Mucosa of stomach (tissue), 1 donor: ENCODE data around the gene EBF3.

Source experiments
- H3K27me3 ChIP-seq: one replicate; pipeline ENCODE4 v1.7.0; 2013; ENCODE audit warnings: mild to moderate bottlenecking, low read length; ENCODE audit not compliant: control insufficient read depth, insufficient read depth
- H3K36me3 ChIP-seq: one replicate; pipeline ENCODE4 v1.7.0; 2013; ENCODE audit warnings: low read length; ENCODE audit not compliant: control insufficient read depth, insufficient read depth
- H3K4me1 ChIP-seq: one replicate; pipeline ENCODE4 v1.7.0; 2013; ENCODE audit warnings: mild to moderate bottlenecking, low read length; ENCODE audit not compliant: control insufficient read depth, insufficient read depth
- H3K4me3 ChIP-seq: one replicate; pipeline ENCODE4 v1.7.0; 2013; ENCODE audit warnings: low read length
- H3K9ac ChIP-seq: one replicate; pipeline ENCODE4 v1.7.0; 2013; ENCODE audit warnings: mild to moderate bottlenecking, low read length, moderate library complexity
- H3K9me3 ChIP-seq: one replicate; pipeline ENCODE4 v1.7.0; 2013; ENCODE audit warnings: mild to moderate bottlenecking, low read length, moderate library complexity; ENCODE audit not compliant: control insufficient read depth
- donor health status: Pancreatic carcinoma.

The EBF3 gene

DNA sequence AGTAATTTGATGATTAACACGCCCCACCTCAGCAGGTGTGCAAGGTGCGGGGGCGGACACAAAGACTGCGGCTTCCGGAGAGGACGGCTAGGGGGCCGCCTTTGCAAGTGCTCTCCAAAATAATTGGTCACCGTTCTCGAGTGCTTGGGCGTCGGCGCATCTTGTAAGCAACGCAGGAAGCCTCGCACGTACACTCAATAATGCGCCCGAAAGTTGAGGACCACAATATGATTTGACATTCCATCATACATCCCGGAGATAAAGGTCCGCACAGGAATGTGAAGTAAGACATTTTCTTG lies 114.7 kb downstream of the EBF3 start:
- H3K9me3 ChIP-seq = no peaks in the 10 kb centered on the region
- H3K4me1 ChIP-seq = peaks cover 9% of the 10 kb centered on the region
- no peak overlapping the region for H3K4me3 ChIP-seq
- no peaks in the 10 kb centered on the region for H3K36me3 ChIP-seq
- H3K9ac ChIP-seq = no peak overlapping the region
- H3K27me3 ChIP-seq = peaks cover 22% of the 10 kb centered on the region

DNA sequence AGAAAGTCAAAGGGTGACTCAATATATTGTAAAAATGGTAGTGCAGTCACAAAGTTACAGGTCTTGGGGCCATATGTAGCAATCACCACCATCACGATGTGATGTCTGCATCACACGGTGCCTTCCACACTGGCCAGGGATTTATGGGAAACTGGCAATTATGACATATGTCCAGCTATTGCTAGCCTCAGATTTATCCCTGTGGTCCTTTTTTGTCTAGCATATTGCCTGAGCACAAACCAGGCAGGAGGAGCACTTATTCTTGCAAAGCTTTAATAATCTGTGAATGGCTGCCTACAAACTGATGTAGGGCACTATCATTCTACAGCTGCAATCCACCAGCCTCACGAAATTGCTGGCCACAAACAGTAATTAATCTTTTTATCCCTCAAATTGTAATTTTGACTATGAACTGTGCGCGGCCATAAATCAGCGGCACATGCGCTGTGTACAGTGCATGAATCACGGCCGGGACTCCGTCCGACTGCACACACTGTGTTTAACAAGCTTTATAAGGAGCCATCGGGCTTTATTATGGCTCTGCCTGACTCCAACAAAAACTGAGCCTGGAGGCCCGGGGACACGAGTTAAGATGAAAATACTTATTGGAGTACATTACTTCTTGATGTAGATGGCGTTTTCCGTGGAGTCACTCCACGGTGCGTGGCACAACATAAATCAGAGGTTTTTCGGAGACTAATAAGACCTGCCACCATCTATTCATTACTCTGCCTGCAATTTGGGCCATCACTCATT lies 115.2 kb downstream of the EBF3 start:
- Histone ChIP-seq H3K36me3 (no peaks in the 10 kb centered on the region), H3K9me3 (no peaks in the 10 kb centered on the region), H3K4me3 (no peak overlapping the region), H3K4me1 (peaks cover 9% of the 10 kb centered on the region), H3K9ac (no peak overlapping the region), H3K27me3 (peaks cover 22% of the 10 kb centered on the region)

DNA sequence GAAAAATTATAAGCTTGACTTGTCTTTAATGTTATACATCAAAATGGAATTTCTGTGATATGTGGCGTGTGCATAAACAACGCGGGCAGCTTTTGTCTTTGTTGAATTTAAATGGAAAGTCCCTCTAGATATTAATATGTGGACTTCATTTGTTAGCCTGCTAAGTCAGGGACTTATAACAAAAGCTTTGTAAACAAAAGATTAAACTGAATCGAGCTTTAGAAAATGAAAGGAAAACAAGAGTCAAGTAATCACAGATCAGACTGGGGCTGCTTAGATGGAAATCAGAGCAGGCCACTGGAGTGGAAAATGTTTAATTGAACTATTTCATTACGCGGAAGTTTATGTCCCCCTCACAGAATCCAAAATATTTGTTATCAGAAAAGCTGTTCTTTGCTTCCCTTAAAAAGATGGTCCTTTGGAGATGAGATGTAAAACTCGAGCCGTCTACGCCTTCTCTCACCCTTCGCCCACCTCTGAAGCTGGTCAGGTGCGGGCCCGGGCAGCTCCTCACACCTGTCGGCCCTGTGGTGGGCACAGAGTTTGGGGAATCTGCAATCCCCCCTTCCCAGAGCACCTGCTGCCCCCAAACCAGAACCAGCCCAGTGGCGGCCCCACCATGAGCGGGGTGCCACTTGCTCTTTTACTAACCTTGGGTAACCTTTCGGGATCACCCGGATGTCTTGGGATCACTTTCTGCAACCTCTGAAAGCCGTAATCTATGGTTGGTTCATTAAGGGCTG lies 116.2 kb downstream of the EBF3 start:
- peaks cover 22% of the 10 kb centered on the region for H3K27me3 ChIP-seq
- H3K36me3 ChIP-seq = no peaks in the 10 kb centered on the region
- H3K4me1 ChIP-seq = peaks cover 9% of the 10 kb centered on the region
- no peaks in the 10 kb centered on the region for H3K9me3 ChIP-seq
- H3K4me3 ChIP-seq = no peak overlapping the region
- H3K9ac ChIP-seq = no peak overlapping the region

DNA sequence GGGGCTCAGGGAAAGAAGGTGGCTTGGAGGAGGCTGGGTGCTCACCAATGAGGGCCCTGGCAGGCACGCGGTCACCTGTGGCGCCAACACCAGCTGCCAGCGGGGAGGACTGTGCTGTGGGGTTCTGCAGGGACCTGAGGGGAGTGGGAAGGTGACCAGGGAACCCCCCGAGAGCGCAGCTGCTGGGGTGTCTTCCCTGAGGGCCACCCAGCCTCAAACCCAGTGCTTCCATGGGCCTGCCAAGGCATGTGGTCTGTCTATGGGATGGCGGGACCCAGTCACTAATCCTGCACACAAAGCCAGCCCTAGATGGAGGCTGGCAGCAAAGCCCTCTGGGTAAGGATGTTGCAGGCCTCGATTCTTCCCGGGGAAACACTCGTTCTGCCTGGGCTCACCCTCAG lies 117.1 kb downstream of the EBF3 start:
- Histone ChIP-seq H3K9ac (no peak overlapping the region), H3K27me3 (peaks cover 17% of the 10 kb centered on the region), H3K4me3 (no peak overlapping the region), H3K4me1 (peaks cover 9% of the 10 kb centered on the region), H3K36me3 (no peaks in the 10 kb centered on the region), H3K9me3 (no peaks in the 10 kb centered on the region)

DNA sequence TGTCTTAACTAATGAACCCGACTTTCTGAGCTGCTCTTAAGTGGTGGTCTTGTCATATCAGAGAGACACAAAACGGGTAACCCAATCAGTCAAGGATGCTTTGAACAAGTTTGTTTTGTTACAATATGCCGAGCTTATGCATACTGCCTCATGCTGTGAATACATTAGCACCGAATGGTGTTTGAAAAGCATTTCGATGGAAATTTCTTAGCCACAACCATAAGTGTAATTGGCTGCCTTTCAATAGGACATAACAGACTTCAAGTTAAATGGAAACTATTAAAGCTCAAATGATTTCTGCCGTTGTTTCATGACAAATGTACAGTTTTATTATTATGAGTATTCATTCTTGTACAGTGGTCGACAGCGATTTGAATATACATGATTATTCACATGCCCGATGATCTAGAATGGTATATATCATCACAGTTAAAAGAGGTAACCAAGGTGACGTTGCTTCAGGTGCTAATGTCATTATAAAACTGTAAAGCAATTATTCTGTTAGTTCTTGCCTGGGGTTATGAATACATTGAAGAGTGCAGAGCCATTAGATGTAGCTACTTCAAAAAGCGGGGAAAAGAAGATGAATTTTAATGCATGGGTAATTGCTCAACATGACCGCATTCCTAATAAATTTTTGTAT lies 118.8 kb downstream of the EBF3 start:
- H3K4me3 ChIP-seq = no peak overlapping the region
- H3K27me3 ChIP-seq = peaks cover 5% of the 10 kb centered on the region
- peaks cover 9% of the 10 kb centered on the region for H3K4me1 ChIP-seq
- no peaks in the 10 kb centered on the region for H3K9me3 ChIP-seq
- H3K9ac ChIP-seq = no peak overlapping the region
- no peaks in the 10 kb centered on the region for H3K36me3 ChIP-seq

DNA sequence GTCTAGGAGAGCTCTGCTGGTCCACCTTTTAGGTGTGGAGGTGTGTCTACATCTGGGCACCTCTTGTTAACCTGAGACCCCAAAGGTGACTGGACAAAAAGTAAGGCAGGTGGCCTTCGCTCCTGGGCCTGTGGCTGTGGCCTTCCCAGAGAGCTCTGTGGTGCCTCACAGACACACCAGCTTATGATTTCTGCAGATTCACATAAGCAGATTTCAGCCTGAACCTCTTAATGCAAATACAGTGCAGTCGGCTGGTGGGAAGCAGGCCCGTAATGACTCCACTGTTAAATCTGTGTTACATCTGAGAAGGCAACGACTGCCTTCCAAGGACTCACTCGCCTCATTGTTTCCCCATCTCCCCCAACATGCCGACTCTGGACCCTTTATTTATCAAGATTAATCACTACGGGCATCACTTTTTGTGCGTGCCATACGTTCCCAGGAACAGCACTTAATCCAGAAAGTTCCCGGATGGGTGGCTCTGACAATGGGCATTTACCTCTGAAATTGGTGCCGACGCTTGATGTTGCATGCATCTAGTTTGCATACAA lies 119.8 kb downstream of the EBF3 start:
- no peaks in the 10 kb centered on the region for H3K36me3 ChIP-seq
- H3K9ac ChIP-seq = no peak overlapping the region

DNA sequence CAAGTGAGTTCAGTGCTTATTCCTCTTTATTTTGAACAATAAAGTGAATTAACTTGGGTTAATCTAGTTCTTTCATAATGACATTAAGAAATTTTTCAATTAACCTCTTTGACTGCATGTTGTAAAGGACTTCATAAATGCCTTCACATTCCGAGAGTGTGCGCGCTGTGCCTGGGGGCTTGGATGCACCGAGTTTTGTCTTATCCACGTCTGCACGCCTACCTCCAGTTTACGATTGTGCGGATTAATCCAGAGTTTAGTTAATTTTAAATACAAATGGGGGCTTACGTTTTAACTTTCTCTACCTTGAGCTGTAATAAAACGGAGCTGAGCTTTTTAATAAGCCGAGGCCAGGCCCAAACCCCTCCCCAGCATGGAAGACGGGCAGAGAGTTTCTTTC lies 120.4 kb downstream of the EBF3 start:
- H3K4me1 ChIP-seq = peaks cover 9% of the 10 kb centered on the region
- H3K27me3 ChIP-seq = no peaks in the 10 kb centered on the region
- no peak overlapping the region for H3K4me3 ChIP-seq
- H3K9me3 ChIP-seq = no peaks in the 10 kb centered on the region
- no peaks in the 10 kb centered on the region for H3K36me3 ChIP-seq
- H3K9ac ChIP-seq = no peak overlapping the region

More for the DNA sequence above, 119.8 kb downstream of the EBF3 start:
- Histone ChIP-seq H3K4me3 (no peak overlapping the region), H3K27me3 (no peaks in the 10 kb centered on the region), H3K4me1 (peaks cover 9% of the 10 kb centered on the region), H3K9me3 (no peaks in the 10 kb centered on the region)

DNA sequence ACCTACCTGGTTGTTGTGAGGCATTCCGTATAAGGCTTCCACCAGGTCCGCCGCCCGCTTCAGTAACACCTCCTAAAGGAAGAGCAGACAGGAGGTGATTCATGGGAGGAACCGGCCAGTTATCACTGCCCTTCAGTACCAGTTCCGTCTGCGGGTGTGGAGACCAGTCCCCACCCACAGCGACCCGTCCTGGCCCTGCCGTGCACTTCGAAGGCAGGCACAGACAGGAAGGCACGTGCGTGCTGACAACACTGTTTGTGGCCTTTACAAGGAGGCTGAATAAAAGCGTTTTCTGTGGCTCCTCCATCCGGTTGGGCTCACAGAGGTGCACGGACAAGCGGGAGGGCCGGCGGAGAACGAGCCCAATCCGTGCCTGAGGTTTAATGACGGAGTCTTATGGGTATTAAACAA lies 120.9 kb downstream of the EBF3 start:
- no peak overlapping the region for H3K9ac ChIP-seq
- no peaks in the 10 kb centered on the region for H3K27me3 ChIP-seq
- H3K4me1 ChIP-seq = peaks cover 6% of the 10 kb centered on the region
- no peak overlapping the region for H3K4me3 ChIP-seq
- no peaks in the 10 kb centered on the region for H3K9me3 ChIP-seq
- H3K36me3 ChIP-seq = no peaks in the 10 kb centered on the region

DNA sequence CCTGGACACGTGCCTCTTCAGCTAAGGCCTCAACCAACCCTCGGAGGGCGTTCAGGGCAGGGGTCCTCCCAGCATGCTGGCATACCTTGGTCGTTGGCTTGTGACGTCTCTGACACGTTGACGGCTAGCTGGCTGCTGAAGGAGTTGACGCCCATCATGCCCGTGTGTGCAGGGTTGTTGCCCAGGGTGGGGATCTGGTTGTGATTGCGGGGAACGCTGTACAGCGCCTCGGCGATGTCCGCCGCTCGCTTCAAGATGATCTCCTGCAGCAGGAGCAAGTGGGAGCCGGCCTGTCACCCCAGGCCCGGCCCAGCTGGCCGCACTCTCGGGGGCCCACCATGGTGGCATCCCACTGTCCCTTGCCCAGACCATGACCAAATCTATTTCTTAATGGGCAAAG lies 122.0 kb downstream of the EBF3 start:
- Histone ChIP-seq H3K9me3 (no peaks in the 10 kb centered on the region), H3K27me3 (no peaks in the 10 kb centered on the region), H3K4me3 (no peak overlapping the region), H3K4me1 (no peaks in the 10 kb centered on the region), H3K36me3 (no peaks in the 10 kb centered on the region), H3K9ac (no peak overlapping the region)

- H3K36me3 ChIP-seq = no peaks in the 10 kb centered on the region
- H3K9ac ChIP-seq = no peak overlapping the region
- no peaks in the 10 kb centered on the region for H3K9me3 ChIP-seq
- H3K4me3 ChIP-seq = no peak overlapping the region
- H3K4me1 ChIP-seq = no peaks in the 10 kb centered on the region
- no peaks in the 10 kb centered on the region for H3K27me3 ChIP-seq
These were observed 122.5 kb downstream of the EBF3 start for GRCh38 chr10:129841590-129841989.

DNA sequence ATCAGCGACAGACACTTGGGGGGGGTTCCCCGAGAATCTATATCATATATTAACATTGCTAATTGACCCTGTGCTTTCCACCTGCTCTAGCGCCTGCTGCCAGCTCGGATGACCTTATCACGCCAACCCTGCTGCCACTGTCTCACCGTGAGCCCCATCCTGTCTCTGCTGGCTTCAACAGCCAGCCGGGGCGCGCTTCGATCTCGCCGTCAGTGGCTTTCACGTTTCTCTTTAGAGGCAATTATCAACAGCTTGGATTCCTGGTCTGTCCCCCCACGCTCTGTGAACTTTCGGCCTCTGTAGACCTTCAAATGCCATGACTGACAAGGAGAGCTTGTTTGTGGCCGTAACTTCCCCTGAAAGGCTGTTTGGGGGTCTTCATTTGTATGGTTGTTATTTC lies 123.0 kb downstream of the EBF3 start:
- Histone ChIP-seq H3K36me3 (no peaks in the 10 kb centered on the region), H3K9ac (no peak overlapping the region), H3K4me3 (no peak overlapping the region), H3K27me3 (no peaks in the 10 kb centered on the region), H3K9me3 (no peaks in the 10 kb centered on the region), H3K4me1 (no peaks in the 10 kb centered on the region)

DNA sequence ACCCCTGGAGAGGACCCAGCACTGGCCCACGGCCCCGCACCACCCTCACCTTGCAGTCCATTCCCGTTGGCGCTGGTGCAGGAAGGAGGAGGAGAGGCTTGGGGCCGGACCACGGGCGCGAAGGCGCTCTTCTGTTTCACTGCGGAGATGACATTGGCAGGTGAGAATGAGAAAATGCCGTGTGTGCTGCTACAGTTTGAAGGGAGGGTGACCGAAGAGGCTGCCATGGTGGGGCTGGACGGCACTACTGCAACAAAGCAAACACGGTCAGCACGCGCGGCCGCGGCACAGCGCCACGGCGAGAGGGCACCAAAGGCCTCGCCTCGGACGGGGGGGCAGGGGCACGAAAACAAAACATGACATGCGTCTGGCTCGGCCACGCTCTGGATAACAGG lies 123.9 kb downstream of the EBF3 start:
- Histone ChIP-seq H3K9ac (no peak overlapping the region), H3K27me3 (no peaks in the 10 kb centered on the region), H3K4me3 (no peak overlapping the region), H3K9me3 (no peaks in the 10 kb centered on the region), H3K4me1 (no peaks in the 10 kb centered on the region), H3K36me3 (no peaks in the 10 kb centered on the region)
